ENCODE measurements around the gene ITPRIPL2.

The ITPRIPL2 gene

DNA sequence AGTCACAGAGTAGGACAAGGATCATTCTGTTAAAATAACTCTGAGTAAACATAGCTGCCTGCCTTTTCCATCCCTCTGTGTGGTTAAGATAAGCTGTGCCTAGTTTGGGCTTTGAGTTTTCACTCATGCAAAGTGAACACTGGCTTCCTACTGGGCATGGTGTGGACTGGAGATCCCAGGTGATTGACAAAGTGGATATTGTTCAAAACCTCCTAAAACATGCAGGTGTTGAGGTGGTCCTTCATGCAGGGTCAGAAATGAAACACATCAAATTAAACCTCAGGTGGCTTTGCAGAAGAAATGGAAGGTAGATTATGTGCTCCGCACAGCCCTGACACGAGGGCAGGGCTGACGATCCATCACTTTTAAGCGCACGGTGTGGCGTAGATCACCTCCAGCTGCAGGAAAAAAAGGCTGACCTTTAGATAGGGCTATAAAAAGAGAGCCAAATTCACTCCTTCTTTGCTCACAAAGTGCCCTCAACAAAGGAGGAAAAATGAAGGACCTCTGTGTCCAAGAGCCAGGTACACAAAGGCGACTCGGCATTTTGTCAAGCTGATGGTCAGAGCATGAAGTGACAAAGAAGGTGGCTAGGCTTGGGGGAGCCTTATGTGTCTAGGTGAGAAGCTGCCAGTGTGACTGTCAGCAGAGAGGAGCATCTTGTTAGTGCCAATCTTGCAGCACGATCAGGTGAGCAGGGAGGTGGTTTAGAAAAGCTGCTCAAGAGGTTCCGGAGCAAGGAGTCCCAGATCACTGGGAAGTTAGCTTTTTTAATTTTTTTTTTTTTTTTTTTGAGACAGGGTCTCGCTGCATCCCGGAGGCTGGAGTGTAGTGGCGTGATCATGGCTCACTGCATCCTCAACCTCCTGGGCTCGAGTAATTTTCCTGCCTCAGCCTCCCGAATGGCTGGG, 19.9 kb upstream of the ITPRIPL2 start:
- DNase-seq, result no peak

DNA sequence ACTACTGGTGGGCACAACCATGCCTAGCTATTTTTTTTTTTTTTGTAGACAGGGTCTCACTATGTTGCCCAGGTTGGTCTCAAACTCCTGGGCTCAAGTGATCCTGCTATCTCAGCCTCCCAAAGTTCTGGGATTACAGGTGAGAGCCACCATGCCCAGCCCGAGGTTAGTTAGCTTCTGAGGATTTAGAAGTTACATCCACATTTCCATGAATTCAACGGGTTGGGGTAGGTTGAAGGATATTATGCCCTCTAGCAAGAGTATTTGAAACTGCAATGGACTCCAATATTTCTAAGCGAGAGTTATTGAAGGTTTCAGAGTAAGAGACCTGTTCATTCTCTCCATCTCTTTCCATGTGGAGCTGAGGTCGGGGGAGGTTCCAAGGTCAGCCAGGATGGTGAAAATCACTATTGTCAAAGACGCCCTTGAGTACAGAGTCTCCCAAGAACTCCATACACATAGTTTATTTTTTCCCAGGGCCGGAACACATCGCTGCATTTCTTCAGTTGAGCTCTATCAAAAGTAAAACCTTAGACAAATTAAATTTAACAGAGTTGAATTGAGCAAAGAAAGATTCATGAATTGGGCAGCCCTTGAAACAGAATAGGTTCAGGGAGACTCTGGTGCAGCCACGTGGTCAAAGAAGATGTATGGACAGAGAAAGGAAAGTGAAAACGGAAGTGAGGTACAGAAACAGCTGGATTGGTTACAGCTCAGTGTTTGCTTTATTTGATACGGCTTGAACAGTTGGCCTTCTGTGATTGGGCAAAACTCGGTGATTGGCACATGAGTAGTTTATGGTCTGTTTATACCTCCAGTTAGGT, 19.0 kb upstream of the ITPRIPL2 start:
- no peak for DNase-seq

DNA sequence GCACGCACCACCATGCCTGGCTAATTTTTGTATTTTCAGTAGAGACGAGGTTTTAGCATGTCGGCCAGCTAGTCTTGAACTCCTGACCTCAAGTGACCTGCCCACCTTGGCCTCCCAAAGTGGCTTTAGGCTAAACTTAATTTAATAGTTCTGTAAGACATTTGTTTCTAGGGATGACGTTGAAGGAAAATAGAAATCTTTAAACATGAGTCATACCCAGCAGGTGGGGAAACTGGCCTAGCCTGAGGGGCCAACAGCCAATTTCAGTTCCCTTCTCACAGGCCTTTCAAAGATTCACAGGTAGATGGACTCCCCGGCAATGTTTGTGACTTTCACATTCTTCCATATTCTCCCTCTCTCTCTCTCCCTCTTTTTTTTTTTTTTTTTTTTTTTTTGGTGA, 18.1 kb upstream of the ITPRIPL2 start:
- no peak for DNase-seq

DNA sequence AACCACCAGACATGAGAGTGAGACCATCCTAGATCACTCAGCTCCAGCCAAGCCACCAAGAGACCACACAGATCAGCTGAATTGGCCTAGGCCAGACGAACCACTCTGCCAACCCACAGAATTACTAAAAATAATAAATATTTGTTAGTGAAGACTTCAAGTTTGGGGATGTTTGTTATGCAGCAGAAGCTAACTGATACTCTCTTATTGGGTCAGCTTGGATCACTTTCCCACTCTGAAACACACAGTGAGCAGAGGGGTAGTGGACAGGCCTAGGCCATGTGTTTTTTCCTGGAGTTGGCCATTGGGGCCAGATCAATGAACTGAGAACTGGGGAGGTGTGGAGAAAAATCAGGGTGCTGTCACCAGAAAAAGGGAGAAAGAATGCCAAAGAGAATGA, 15.6 kb upstream of the ITPRIPL2 start:
- no peak for DNase-seq

DNA sequence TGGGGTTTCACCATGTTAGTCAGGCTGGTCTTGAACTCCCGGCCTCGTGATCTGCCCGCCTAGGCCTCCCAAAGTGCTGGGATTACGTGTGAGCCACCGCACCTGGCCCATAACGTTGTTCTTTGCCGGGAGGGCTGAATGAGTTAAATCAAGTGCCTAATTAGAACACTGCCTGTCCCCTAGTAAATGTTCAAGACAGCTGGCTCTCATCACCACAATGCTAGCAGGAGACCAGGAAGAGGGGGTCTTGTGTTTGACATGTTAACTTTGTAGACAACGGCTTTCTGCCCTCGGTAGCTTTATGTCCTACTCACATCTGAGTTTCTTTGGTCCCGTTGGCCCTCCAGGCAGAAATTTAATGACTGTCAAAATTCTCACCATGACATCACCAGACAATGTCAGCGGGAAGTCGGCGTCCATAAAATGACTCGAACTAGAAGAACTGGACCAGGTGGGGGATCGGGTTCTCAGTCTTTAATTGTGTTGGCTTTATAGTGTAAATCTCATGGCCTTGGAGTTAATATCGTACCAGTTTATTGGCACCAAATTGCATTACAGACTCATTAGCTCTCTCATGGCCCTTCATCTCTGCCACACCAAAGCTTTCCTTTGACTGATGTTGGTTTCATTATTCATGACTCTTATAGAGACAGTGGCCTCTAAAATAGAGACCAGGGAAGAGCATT, 11.4 kb upstream of the ITPRIPL2 start:
- no peak for DNase-seq

DNA sequence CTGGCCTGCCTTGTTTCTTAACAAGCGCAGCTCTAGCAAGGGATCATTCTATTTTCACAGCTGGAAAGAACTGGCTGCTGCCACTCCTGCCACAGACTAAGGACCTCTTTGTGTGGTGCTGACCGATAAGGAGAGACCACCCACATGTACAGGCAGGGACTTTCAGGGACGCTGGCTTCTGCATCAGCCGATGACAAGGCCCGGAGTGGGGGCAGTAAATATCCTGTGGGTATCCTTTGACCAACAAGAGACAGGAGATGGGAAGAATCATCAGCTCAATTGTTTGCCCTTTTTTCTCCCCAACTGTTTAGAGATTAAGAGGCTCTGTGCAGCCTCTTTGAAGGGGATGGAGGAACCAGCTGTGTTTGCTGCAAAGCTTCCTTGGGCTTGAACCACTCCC, 9.2 kb upstream of the ITPRIPL2 start:
- no peak for DNase-seq

DNA sequence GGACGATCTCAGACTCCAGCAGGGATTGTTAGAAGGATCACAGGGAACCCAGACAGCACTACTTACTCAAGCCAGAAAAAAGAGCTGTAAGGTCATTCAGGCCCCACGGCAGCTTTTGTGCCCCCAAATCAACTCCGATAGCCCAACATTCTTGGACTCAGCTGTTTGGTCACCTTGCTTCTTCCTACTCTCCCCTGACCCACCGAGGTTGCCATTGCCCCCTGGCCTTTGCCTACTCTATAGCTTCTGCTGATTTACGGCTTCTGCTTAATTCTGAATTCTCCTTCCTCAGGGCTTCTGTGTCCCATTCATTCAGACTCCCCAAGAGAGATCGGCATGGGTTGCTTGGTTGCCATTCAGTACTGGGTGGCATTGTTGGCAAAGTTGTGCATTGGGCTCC, 8.6 kb upstream of the ITPRIPL2 start:
- DNase-seq, result no peak

DNA sequence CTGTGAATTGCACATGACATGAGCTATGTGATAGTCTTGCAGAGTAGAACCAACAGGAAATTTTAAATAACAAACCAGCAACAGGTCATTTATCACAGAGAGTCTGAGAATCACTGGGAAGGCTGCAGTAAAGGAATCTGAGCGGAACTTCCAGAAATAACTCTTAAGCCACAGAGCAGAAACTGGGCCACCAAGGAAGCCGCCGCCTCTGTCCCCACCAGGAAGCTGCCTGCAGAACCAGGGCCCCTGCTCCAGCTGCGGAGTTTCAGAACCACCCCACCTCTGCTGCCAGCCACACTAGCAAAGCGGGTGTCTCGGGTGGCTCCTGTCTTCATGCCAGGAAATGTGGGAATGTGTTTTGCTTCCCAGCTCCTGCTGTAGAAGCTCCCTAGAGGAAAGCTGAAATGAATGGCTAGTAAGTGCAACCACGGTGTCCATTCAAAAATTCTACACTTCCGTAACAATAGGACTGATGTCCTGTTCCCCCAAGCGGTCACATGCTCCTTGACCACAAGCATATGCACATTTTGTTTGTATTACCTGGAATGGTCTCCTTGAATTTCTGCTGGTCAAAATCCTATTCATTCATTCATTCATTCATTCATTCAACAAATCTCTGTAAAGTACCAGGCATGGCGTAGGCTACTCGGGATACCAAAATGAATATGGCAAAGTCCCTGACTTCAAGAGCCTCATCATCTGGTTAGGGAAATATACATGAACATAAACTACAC, 7.7 kb upstream of the ITPRIPL2 start:
- no peak for DNase-seq

DNA sequence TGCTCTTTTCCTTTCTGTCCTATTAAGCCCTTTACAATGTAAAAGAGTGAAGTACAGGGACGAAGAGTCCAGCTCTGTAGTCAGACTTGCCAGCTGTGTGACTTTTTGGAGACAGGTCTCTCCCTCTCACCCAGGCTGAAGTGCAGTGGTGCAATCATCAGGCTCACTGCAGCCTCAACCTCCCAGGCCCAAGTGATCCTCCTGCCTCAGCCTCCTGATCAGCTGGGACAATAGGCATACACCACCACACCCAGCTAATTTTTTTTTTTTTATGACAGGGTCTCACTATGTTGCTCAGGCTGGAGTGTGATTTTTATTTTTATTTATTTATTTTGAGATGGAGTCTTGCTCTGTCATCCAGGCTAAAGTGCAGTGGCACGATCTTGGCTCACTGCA, 7.1 kb upstream of the ITPRIPL2 start:
- no peak for DNase-seq

DNA sequence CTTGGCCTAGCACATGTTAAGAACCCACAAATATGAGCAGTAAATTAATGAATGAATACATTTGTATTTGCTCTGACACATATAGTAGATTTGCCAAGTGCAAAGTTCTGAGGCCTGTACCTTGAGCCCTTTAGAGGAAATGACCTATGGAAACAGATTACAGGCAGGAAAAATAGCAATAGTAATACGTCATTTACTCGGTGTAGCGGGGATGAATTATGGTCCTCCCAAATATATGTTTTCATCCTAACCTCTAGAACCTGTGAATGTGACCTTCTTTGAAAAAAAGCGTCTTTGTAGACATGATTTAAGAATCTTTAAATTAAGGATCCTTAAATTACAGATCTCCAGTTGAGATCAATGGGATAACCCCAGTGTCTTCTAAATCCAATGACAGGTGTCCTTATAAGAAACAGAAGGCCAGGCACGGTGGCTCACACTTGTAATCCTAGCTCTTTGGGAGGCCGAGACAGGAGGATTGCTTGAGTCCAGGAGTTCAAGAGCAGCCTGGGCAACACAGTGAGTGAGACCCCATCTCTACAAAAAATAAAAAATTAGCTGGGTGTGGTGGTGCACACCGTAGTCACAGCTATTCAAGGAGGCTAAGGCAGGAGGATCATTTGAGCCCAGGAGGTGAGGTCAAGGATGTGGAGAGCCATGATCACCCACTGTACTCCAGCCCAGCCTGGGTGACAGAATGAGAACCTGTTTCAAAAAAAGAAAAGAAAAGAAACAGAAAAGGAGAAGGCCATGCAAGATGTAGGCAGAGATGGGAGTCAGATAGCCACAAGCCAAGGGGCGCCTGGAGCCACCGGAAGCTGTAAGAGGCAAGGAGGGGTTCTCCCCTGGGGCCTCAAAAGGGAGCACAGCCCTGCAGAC, 5.1 kb upstream of the ITPRIPL2 start:
- DNase-seq, result no peak

DNA sequence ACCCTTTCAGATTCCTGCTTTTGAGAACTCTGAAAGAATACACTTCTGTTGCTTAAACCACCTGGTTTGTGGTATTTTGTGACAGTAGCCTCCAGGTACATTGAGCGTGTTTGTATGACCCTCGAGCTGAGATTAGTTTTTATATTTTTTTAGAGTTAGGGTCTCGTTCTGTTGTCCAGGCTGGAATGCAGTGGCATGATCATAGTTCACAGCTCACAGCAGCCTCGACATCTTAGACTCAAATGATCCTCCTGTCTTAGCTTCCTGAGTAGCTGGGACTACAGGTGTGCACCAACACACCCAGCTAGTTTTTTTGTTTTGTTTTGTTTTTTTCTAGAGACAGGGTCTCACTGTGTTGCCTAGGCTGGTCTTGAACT, 4.5 kb upstream of the ITPRIPL2 start:
- DNase-seq, result no peak

DNA sequence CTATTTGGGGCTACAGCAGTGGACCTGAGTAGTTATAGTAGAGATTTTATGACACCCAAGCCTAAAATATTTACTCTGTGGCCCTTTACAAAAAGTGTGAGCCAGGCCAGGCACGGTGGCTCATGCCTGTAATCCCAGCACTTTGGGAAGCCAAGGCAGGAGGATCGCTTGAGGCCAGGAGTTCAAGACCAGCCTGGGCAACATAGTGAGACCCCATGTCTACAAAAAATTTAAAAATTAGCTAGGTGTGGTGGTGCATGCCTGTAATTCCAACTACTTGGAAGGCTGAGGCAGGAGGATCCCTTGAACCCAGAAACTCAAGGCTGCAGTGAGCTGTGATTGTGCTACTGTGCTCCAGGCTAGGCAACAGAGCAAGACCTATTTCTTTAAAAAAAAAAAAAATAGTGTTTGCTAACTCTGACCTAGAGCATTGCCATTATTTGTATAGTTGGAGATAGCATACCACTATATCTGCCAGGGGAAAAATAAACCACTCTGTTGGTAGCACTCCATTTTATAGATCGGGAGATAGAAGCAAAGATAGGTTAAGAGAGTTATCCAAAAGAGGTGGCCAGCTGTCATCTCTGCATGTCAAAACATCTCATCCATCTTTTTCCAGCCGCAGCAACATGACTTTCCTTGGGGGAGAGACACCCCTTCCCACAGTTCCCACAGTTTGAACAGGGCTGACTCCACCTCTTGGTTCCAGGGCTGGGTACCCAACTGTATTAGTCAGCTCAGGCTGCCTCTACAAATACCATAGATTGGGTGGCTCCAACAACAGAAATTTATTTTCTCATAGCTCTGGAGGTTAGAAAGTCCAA, 3.0 kb upstream of the ITPRIPL2 start:
- no peak for DNase-seq

DNA sequence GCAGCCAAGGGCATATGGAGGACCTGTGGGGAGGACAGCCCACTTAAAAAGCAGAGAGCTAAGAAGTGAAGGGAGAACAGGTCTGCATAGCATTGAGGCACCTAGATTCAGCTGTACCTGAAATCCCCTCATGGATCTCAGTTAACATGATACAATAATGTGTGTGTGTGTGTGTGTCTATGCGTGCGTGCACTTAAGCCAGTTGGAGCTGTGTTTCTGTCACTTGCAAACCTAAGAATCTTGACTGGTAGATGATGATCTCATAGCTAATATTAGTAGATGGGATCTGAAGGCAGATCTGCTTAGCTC, 1.7 kb upstream of the ITPRIPL2 start:
- DNase-seq, result no peak

DNA sequence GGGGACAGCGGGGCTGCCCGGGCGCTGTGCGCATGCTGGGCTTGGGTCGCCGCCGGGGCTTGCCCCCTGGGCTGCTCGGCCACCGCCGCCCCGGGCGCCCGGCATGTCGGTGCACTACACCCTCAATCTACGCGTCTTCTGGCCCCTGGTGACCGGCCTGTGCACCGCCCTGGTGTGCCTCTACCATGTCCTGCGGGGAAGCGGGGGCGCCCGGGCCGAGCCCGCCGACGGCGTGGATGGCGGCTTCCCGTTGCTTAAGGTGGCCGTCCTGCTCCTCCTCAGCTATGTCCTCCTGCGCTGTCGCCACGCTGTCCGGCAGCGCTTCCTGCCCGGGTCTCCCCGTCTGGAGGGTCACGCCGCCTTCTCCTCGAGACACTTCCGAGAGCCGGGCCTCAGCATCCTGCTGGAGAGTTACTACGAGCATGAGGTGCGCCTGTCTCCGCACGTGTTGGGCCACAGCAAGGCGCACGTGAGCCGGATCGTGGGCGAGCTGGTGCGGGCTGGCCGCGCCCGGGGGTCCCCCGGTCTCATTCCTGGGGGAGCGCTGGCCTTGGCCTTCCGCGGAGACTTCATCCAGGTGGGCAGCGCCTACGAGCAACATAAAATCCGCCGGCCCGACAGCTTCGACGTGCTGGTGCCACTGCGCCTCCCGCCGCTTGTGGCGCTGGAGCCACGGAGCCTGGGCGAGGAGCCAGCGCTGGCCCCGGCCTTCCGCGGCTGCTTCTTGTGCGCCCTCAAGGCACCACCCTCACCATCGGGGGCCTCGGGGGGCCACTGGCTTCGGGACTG, 789 bp downstream of the ITPRIPL2 start:
- DNase-seq, result no peak

DNA sequence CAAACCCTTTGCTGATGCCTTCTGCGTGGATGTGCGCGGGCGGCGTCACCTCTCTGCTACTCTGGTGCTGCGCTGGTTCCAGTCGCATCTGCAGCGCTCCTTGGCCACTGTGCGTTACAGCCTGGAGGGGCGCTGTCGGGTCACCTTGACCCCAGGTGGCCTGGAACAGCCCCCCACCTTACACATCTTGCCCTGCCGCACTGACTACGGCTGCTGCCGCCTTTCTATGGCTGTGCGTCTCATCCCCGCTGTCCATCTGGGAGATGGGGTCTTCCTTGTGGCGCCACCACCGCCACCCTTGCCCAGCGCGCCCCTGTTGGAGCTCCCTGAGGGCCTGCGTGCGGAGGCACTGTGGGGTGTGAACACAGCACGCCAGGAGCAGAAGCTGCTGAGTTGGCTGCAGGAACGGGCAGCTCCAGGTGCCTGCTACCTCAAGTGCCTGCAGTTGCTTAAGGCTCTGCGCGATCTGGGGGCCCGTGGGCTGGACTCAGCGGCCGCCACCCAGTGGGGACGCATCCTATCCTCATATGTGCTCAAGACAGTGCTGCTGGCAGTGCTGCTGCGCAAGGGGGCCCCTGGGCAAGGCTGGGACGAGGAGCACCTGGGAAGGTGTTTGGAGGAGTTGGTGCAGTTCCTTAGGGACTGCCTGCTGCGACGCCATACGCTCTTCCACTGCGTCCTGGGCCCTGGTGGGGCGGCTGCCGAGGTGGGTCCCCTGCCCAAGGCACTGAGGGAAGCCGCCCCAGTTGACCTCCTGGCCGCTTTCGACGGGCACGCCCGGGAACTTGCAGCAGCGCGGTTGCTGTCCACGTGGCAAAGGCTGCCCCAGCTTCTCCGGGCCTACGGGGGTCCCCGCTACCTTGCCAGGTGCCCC, 1.6 kb downstream of the ITPRIPL2 start:
- no peak for DNase-seq

DNA sequence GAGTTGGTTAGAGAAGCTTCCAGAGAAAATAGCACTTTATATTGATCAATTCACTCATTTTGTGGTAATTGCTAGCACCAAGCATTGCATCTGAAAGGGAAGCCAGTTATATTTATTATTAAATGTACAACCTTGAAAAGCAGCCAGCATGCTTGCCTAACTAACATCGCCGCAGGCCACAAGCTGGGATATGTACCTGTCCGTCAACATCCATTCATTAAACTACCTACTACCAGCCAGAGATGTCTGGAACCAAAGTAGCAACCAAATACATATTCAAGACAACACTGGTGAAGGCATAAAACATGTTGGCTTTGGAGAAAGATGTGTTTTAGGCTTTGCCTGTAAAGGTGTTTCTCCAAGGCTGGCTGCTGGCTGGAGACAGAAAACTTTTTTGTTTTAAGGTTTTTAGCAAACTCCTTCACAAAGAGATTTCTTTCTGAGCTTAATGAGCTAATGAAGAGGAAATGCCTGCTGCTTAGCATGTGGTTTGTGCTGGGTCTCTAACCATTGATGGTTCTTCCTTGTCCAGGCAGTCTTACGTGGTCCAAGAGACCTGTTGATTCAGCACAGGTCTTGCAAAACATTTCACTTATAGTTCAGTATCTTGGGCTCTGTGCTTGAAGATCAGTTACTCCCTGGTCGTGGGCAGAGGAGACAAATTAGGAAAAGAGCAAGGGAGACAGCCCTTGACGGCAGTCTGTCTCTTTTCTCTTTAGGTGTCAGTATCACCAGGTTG, 3.1 kb downstream of the ITPRIPL2 start:
- no peak for DNase-seq

DNA sequence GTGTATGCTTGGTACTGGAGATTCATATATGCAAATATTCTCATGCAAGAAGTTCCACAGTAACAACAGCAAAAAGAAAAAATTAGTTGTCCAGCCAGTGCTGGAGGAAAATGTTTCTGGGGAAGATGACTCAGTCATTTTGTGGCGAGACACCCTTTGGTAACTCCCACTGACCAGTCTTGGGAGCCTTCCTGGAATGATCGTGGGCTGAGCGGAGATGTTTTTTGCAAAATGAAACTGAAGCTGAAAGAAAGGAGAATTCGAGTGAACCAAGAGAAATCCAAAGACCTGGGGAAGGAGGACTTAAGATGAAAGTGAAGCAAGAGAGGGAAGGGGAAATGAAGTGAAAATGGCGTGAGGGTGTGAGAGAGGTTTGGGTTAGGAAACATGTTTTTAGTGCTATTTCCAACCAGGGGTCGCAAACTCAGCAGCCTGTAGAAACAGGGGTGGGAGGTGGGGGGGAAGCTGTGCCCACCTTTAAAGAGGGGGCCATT, 5.2 kb downstream of the ITPRIPL2 start:
- DNase-seq, result no peak

DNA sequence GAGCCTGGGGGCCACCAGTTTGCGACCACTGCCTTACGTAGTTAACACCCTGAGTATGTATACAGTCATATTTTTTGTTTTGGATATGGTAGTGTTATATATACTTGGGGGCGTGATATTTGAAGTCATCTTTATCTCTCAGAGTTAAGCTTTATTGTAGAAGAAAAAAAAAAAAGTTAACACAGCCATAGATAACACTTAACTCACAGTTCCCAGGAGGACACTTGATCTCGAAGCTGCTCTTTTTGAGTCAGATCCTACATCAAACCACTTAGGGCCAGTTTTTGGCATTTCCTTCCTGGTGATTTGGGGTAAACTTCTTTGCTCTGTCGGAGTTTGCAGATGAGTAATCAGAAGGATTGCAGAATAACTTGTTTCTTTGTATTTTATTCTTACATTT, 5.8 kb downstream of the ITPRIPL2 start:
- DNase-seq, result no peak

All from CD4-positive, alpha-beta T cell treated with Interleukin-12 subunit alpha and Interleukin-12 subunit beta, for 1 hour (primary cell).